HepG2 (cell line): ENCODE results near the gene RBBP8NL. TPM values are rescaled to one million over a fixed set of nuclear protein-coding genes. Genes with fewer than 3 reads are reported as not detected.

Experiments used
- HNF1A ChIP-seq, 2 experiments: sonication (generic) in 1 of 2; formaldehyde crosslinking in 1 of 2; IDR thresholded peaks; 2 replicates each; pipeline versions ENCODE4 v1.4.0 to v1.6.1; 2016 to 2020; ENCODE audit warnings: borderline replicate concordance in 1 of 2, low read depth in 1 of 2, mild to moderate bottlenecking in 1 of 2, missing genetic modification reagents in 1 of 2
- TBX2 ChIP-seq: sonication (generic); formaldehyde crosslinking; IDR thresholded peaks from 2 replicates; pipeline ENCODE4 v1.5.0; 2020; ENCODE audit warnings: missing genetic modification reagents, mild to moderate bottlenecking, borderline replicate concordance
- ZBTB1 ChIP-seq: sonication (generic); formaldehyde crosslinking; IDR thresholded peaks from 2 replicates; pipeline ENCODE4 v1.4.0; 2020; ENCODE audit warnings: missing genetic modification reagents, borderline replicate concordance
- ZBTB46 ChIP-seq: sonication (generic); formaldehyde crosslinking; IDR thresholded peaks from 2 replicates; pipeline ENCODE4 v1.4.0; 2020; ENCODE audit warnings: mild to moderate bottlenecking, missing genetic modification reagents, borderline replicate concordance
- ZNF256 ChIP-seq: sonication (generic); formaldehyde crosslinking; conservative IDR thresholded peaks from 2 replicates; pipeline ENCODE4 v1.4.0; 2020; ENCODE audit warnings: missing genetic modification reagents
- ZNF317 ChIP-seq: sonication (generic); formaldehyde crosslinking; IDR thresholded peaks from 2 replicates; pipeline ENCODE4 v1.5.0; 2020; ENCODE audit warnings: mild to moderate bottlenecking, missing genetic modification reagents
- ZNF468 ChIP-seq: sonication (generic); formaldehyde crosslinking; IDR thresholded peaks from 2 replicates; pipeline ENCODE4 v1.8.0; 2022; ENCODE audit warnings: mild to moderate bottlenecking, moderate library complexity, missing genetic modification reagents
- ZNF546 ChIP-seq: sonication (generic); formaldehyde crosslinking; conservative IDR thresholded peaks from 2 replicates; pipeline ENCODE4 v1.8.1; 2023; ENCODE audit warnings: mild to moderate bottlenecking, missing genetic modification reagents
- ZNF609 ChIP-seq: sonication (generic); formaldehyde crosslinking; IDR thresholded peaks from 2 replicates; pipeline ENCODE4 v1.4.0; 2020; ENCODE audit warnings: mild to moderate bottlenecking, missing genetic modification reagents, borderline replicate concordance
- ZNF766 ChIP-seq: sonication (generic); formaldehyde crosslinking; IDR thresholded peaks from 2 replicates; pipeline ENCODE4 v1.5.0; 2020; ENCODE audit warnings: missing genetic modification reagents, borderline replicate concordance
- polyA plus RNA-seq, 8 experiments: library from polyadenylated mRNA; depleted of rRNA in 3 of 8; stranded (reverse) in 7 of 8; unstranded in 1 of 8; fragments of >200 nt; fragmentation: Illumina TruSeq in 4 of 8; extraction: Trizol in 4 of 8; gene quantifications; 2 replicates each; pipeline versions ENCODE4 v1.2.1 to v1.2.3, GENCODE V29; 2011 to 2016; ENCODE audit warnings: low read depth in 4 of 8, missing spikeins in 1 of 8, mixed read lengths in 1 of 8; ENCODE audit not compliant: insufficient read depth in 1 of 8
- total RNA-seq, 5 experiments: library from RNA; depleted of rRNA; stranded (reverse); fragments of >200 nt; fragmentation: Illumina TruSeq; extraction: Trizol; gene quantifications; 2 replicates each; pipeline ENCODE4 v1.2.3, GENCODE V29; 2016; ENCODE audit warnings: low read depth in 1 of 5

Gene RBBP8NL
- total and polyA plus RNA-seq, 2 of the 13 experiments (the other 11 are each of a cell fraction or from before 2014, with no cell fraction given): 0.69 to 0.86 TPM

- no peak for TF ChIP-seq HNF1A (IDR thresholded peaks at IDR 0.05; ENCODE audit: low read depth)
- peak; percentile 47; the same call in 1 of the 2 replicates for TF ChIP-seq HNF1A (CRISPR knock-in tag; IDR thresholded peaks at IDR 0.05; ENCODE audit: borderline replicate concordance)
- TF ChIP-seq ZBTB46 (CRISPR knock-in tag): peak; percentile 78; the same call in 1 of the 2 replicates
- TF ChIP-seq ZNF546 (CRISPR knock-in tag): no peak
- TF ChIP-seq ZNF256 (CRISPR knock-in tag): peak; percentile 82; the same call in 1 of the 2 replicates
- TF ChIP-seq ZNF766: peak; percentile 85; the same call in 1 of the 2 replicates
- TF ChIP-seq ZNF468 (CRISPR knock-in tag): peak; percentile 86; the same call in 1 of the 2 replicates
- no peak for TF ChIP-seq ZBTB1
- TF ChIP-seq ZNF317 (CRISPR knock-in tag): peak; percentile 87; the same call in 1 of the 2 replicates
- TF ChIP-seq ZNF609: peak; percentile 72
- TF ChIP-seq TBX2 (CRISPR knock-in tag): peak; percentile 82
Observed at GRCh38 chr20:62376112-62377063, 51.0 kb downstream of the RBBP8NL start (continued).
